Neural progenitor cell (in vitro differentiated cells): ENCODE measurements around the gene CARF. TPM values are rescaled to one million over a fixed set of nuclear protein-coding genes. Genes with fewer than 3 reads are reported as not detected.
"Not testable (repeated sequence)": the region's sequence is repeated elsewhere in the genome, so short reads cannot be mapped to it uniquely, and the experiment has no call there.

Source experiments
- DNase-seq: peaks from one replicate; pipeline ENCODE4 v3.0.0-alpha.2; 2016; ENCODE audit warnings: low spot score
- H2AFZ ChIP-seq: fragments of 200-600 bp; sonication (generic); replicated peaks from 2 replicates; pipeline ENCODE4 v1.6.1; 2016; ENCODE audit warnings: antibody characterized with exemption
- H3F3A ChIP-seq: fragments of 200-600 bp; sonication (generic); 2 replicates; pipeline ENCODE4 v1.6.1; 2016; ENCODE audit warnings: antibody characterized with exemption, low read depth
- H3K27ac ChIP-seq: fragments of 200-600 bp; sonication (generic); 2 replicates; pipeline ENCODE4 v1.5.1; 2016; ENCODE audit warnings: mild to moderate bottlenecking
- H3K27me3 ChIP-seq: fragments of 200-600 bp; sonication (generic); 2 replicates; pipeline ENCODE4 v1.6.1; 2016; ENCODE audit warnings: mild to moderate bottlenecking, moderate library complexity
- H3K36me3 ChIP-seq: fragments of 200-600 bp; sonication (generic); 2 replicates; pipeline ENCODE4 v1.5.1; 2016
- H3K4me1 ChIP-seq: fragments of 200-600 bp; sonication (generic); 2 replicates; pipeline ENCODE4 v1.6.1; 2016; ENCODE audit warnings: mixed run types
- H3K4me2 ChIP-seq: fragments of 200-600 bp; sonication (generic); 2 replicates; pipeline ENCODE4 v1.6.1; 2016
- H3K4me3 ChIP-seq: fragments of 200-600 bp; sonication (generic); 2 replicates; pipeline ENCODE4 v1.5.1; 2016
- H3K79me2 ChIP-seq: fragments of 200-600 bp; sonication (generic); 2 replicates; pipeline ENCODE4 v1.6.1; 2016; ENCODE audit warnings: low read depth
- H3K9ac ChIP-seq: fragments of 200-600 bp; sonication (generic); 2 replicates; pipeline ENCODE4 v1.6.1; 2016
- H3K9me3 ChIP-seq: fragments of 200-600 bp; sonication (generic); 2 replicates; pipeline ENCODE4 v1.5.1; 2016; ENCODE audit warnings: low read depth
- H4K20me1 ChIP-seq: fragments of 200-600 bp; sonication (generic); 2 replicates; pipeline ENCODE4 v1.6.1; 2016; ENCODE audit warnings: low read depth
- H3K27ac Mint-ChIP-seq: 3 replicates; pipeline ENCODE4 v1.8.0; 2021; ENCODE audit warnings: mixed read lengths
- H3K27me3 Mint-ChIP-seq: 2 replicates; pipeline ENCODE4 v1.8.0; 2022; ENCODE audit warnings: low read depth, mild to moderate bottlenecking, inconsistent platforms, moderate library complexity, mixed read lengths; ENCODE audit not compliant: insufficient read depth
- H3K36me3 Mint-ChIP-seq: 3 replicates; pipeline ENCODE4 v1.8.0; 2021; ENCODE audit warnings: mixed read lengths
- H3K4me1 Mint-ChIP-seq: 3 replicates; pipeline ENCODE4 v1.8.0; 2021; ENCODE audit warnings: mixed read lengths
- H3K4me3 Mint-ChIP-seq: 3 replicates; pipeline ENCODE4 v1.8.0; 2021; ENCODE audit warnings: mild to moderate bottlenecking, moderate library complexity, mixed read lengths
- H3K9me3 Mint-ChIP-seq: 3 replicates; pipeline ENCODE4 v1.8.0; 2020; ENCODE audit warnings: mixed read lengths
- EZH2 ChIP-seq: fragments of 200-600 bp; sonication (generic); IDR thresholded peaks from 2 replicates; pipeline ENCODE4 v1.6.1; 2017; ENCODE audit warnings: antibody characterized with exemption, mild to moderate bottlenecking, moderate library complexity
- EZH2phosphoT487 ChIP-seq: fragments of 200-600 bp; sonication (generic); IDR thresholded peaks from 2 replicates; pipeline ENCODE4 v1.6.1; 2017; ENCODE audit warnings: antibody characterized with exemption
- total RNA-seq: library from RNA; depleted of rRNA; stranded (reverse); fragments of >200 nt; gene quantifications from 2 replicates; pipeline ENCODE4 v1.2.3, GENCODE V29; 2015; ENCODE audit warnings: low replicate concordance
- TF ChIP-seq, protein P1 (sequence below): fragments of 200-600 bp; sonication (generic); IDR thresholded peaks from 2 replicates; pipeline ENCODE4 v1.5.1; 2017; ENCODE audit warnings: antibody characterized with exemption, mild to moderate bottlenecking

Gene CARF
- total RNA-seq, 1 donor from 2014 or later = 30.9 TPM

DNA sequence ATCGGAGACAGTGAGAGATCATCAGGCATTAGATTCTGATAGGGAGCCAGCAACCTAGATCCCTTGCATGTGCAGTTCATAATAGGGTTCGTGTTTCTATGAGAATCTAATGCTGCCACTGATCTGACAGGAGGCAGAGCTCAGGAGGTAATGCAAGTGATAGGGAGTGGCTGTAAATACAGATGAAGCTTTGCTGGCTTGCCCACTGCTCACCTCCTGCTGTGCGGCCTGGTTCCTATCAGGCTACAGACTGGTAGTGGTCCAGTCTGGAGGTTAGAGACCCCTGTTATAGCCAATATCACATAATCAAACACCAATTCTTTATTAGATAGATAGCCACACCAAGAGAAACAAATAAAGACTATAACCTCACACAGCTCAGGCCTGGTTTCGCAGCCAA, 51.6 kb downstream of the CARF start:
- no peak overlapping the region for H3K4me3 Mint-ChIP-seq
- H3K27ac Mint-ChIP-seq = no peak overlapping the region

DNA sequence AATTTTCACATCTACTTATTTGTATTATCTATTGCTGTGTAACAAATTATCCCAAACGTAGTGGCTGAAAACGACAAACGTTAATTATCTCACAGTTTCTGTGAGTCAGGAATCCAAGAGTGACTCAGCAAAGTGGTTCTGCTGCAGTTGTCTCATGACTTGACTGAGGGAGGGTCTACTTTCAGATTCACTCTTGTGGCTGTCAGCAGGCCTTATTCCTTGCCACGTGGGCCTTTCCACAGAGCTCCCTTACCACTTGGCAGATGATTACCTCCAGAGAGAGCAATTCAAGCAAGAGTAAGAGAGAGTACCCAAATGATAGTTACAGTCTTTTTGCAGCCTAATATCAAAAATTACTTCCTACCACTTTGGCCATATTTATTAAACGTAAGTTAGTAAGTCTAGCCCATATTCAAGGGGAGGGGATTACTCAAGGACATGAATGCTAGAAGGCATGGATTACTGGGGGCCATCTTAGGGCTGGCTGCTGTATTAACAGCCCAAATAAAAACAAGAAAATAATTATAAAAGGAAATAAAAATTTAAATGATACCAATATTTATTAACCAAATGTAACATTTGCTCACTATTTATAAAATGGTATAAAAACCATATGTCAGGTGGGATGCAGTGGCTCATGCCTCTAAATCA, 53.9 kb downstream of the CARF start:
- no peaks in the 10 kb centered on the region for H4K20me1 ChIP-seq
- no peak overlapping the region for H3K4me2 ChIP-seq
- H3K79me2 ChIP-seq = no peaks in the 10 kb centered on the region
- no peaks in the 10 kb centered on the region for H3K36me3 ChIP-seq
- DNase-seq = peak; percentile 2
- no peak overlapping the region for H3K4me3 Mint-ChIP-seq
- no peaks in the 10 kb centered on the region for H3K4me1 Mint-ChIP-seq
- H3F3A ChIP-seq = no peaks in the 10 kb centered on the region
- H3K27ac ChIP-seq = no peak overlapping the region
- no peak overlapping the region for H3K27ac Mint-ChIP-seq
- H3K4me1 ChIP-seq = no peaks in the 10 kb centered on the region
- H3K27me3 ChIP-seq = no peaks in the 10 kb centered on the region
- no peaks in the 10 kb centered on the region for H3K36me3 Mint-ChIP-seq
- TF ChIP-seq EZH2 (no peak), EZH2phosphoT487 (no peak)
- TF ChIP-seq, protein P1, sequence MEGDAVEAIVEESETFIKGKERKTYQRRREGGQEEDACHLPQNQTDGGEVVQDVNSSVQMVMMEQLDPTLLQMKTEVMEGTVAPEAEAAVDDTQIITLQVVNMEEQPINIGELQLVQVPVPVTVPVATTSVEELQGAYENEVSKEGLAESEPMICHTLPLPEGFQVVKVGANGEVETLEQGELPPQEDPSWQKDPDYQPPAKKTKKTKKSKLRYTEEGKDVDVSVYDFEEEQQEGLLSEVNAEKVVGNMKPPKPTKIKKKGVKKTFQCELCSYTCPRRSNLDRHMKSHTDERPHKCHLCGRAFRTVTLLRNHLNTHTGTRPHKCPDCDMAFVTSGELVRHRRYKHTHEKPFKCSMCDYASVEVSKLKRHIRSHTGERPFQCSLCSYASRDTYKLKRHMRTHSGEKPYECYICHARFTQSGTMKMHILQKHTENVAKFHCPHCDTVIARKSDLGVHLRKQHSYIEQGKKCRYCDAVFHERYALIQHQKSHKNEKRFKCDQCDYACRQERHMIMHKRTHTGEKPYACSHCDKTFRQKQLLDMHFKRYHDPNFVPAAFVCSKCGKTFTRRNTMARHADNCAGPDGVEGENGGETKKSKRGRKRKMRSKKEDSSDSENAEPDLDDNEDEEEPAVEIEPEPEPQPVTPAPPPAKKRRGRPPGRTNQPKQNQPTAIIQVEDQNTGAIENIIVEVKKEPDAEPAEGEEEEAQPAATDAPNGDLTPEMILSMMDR = no peak
- no peaks in the 10 kb centered on the region for H3K9me3 Mint-ChIP-seq
- H3K9ac ChIP-seq = no peak overlapping the region
- no peaks in the 10 kb centered on the region for H3K9me3 ChIP-seq
- no peaks in the 10 kb centered on the region for H3K27me3 Mint-ChIP-seq
- no peak overlapping the region for H2AFZ ChIP-seq
- H3K4me3 ChIP-seq = no peak overlapping the region

More for the DNA sequence above, 51.6 kb downstream of the CARF start:
- Histone ChIP-seq H3K4me1 (no peaks in the 10 kb centered on the region), H4K20me1 (no peaks in the 10 kb centered on the region), H3K27ac (no peak overlapping the region), H3F3A (no peaks in the 10 kb centered on the region), H2AFZ (no peak overlapping the region), H3K9ac (no peak overlapping the region), H3K9me3 (no peaks in the 10 kb centered on the region), H3K4me2 (no peak overlapping the region), H3K79me2 (no peaks in the 10 kb centered on the region), H3K27me3 (no peaks in the 10 kb centered on the region), H3K4me3 (no peak overlapping the region), H3K36me3 (no peaks in the 10 kb centered on the region)
- no peaks in the 10 kb centered on the region for H3K4me1 Mint-ChIP-seq
- no peaks in the 10 kb centered on the region for H3K9me3 Mint-ChIP-seq
- TF ChIP-seq EZH2 = no peak
- TF ChIP-seq EZH2phosphoT487 = no peak
- TF ChIP-seq, protein P1 = no peak
- no peak for DNase-seq
- H3K36me3 Mint-ChIP-seq = no peaks in the 10 kb centered on the region
- H3K27me3 Mint-ChIP-seq = no peaks in the 10 kb centered on the region

DNA sequence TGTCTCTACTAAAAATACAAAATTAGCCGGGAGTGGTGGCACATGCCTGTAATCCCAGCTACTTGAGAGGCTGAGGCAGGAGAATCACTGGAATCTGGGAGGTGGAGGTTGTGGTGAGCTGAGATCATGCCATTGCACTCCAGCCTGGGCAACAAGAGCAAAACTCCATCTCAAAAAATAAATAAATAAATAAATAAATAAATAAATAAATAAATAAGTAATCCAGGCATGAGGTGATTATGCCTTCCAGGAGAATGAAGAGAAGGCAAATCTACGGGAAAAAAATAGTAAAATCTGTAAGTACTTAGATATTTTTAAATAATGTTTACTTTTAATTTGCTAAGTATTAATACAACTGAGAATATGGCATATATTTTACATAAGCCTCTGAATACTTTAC, 57.3 kb downstream of the CARF start:
- not testable (repeated sequence) for H2AFZ ChIP-seq, H3K9me3 Mint-ChIP-seq, H3K27ac ChIP-seq, H3F3A ChIP-seq, H3K36me3 ChIP-seq, H3K27ac Mint-ChIP-seq, DNase-seq, H3K4me1 Mint-ChIP-seq, H4K20me1 ChIP-seq, H3K4me1 ChIP-seq, H3K4me2 ChIP-seq, H3K36me3 Mint-ChIP-seq, H3K9ac ChIP-seq, H3K4me3 Mint-ChIP-seq, H3K79me2 ChIP-seq, H3K4me3 ChIP-seq, H3K27me3 ChIP-seq, H3K27me3 Mint-ChIP-seq, H3K9me3 ChIP-seq

DNA sequence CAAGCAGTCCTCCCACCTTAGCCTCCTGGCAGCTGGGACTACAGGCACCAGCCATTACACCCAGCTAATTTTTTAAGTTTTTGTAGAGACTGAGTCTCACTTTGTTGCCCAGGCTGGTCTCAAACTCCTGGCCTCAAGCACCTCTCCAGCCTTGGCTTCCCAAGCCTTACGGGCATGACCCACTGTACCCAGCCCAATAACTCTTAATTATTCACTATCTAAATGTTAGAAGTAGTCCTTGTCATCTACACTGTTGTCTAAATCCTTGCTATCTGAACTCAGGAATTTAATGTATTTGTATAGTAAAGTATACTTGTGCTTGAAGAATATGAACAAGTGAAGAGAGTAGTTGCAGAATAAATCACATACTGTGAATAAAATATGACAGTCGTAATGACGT, 64.7 kb downstream of the CARF start:
- DNase-seq = no peak
- Mint-ChIP-seq H3K27me3 (no peaks in the 10 kb centered on the region), H3K4me3 (no peak overlapping the region), H3K9me3 (peaks cover 5% of the 10 kb centered on the region), H3K4me1 (no peaks in the 10 kb centered on the region), H3K36me3 (peaks cover 23% of the 10 kb centered on the region), H3K27ac (no peak overlapping the region)
- H3K27me3 ChIP-seq = no peaks in the 10 kb centered on the region
- H3K27ac ChIP-seq = no peak overlapping the region
- no peaks in the 10 kb centered on the region for H3K9me3 ChIP-seq
- no peaks in the 10 kb centered on the region for H3K4me1 ChIP-seq
- no peak overlapping the region for H3K4me2 ChIP-seq
- H4K20me1 ChIP-seq = no peaks in the 10 kb centered on the region
- no peak overlapping the region for H3K4me3 ChIP-seq
- H3K9ac ChIP-seq = no peak overlapping the region
- no peaks in the 10 kb centered on the region for H3K79me2 ChIP-seq
- no peak overlapping the region for H2AFZ ChIP-seq
- H3K36me3 ChIP-seq = peaks cover 3% of the 10 kb centered on the region
- TF ChIP-seq EZH2 (no peak), EZH2phosphoT487 (no peak)
- TF ChIP-seq, protein P1 = no peak
- no peaks in the 10 kb centered on the region for H3F3A ChIP-seq
